ENCODE data around the gene FBXL13. TPM values are rescaled to one million over a fixed set of nuclear protein-coding genes. Genes with fewer than 3 reads are reported as not detected.

The FBXL13 gene
- total and polyA plus RNA-seq, 2 of the 8 experiments (the other 6 are each of a cell fraction or from before 2014, with no cell fraction given) = 1.2 to 2.8 TPM

DNA sequence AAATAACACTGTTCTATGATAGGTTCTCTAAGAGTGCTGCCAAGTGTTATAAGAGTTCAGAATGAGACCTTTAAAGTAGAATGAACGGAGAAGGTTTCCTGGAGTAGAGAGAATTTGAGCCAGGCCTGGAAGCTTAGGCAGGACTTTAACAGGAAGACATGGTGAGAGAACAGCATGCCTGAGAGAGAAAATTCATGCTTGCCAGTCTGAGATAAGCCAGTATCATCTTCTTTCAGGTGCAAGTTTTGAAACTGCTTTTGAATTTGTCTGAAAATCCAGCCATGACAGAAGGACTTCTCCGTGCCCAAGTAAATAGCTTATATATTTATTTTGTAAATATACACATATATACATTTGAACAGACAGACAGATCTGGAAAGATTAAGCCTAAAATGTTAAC, 22.4 kb upstream of the FBXL13 start:
- peaks cover 0 to 22% (median 4%) of the 10 kb centered on the region in 4 experiments; a peak in 5 of 8 replicates for H3K36me3 ChIP-seq (ENCODE audit: control insufficient read depth in 2 of 4, insufficient read depth in 4 of 4, low read length in 3 of 4)
- H3K27ac ChIP-seq (ENCODE audit: low read depth, low read length) = no peak overlapping the region
- H4K5ac ChIP-seq (ENCODE audit: insufficient read length, low read depth, low read length) = no peak overlapping the region
- no peak overlapping the region for H2AK5ac ChIP-seq (ENCODE audit: low read depth, low read length)
- H3K79me1 ChIP-seq (ENCODE audit: low read depth, low read length) = no peaks in the 10 kb centered on the region
- H2BK5ac ChIP-seq (ENCODE audit: low read depth, low read length) = no peak overlapping the region
- peaks cover 0 to 2% of the 10 kb centered on the region in 2 experiments for H4K20me1 ChIP-seq (replicated peaks in 1 of 2; ENCODE audit: control insufficient read depth in 1 of 2, insufficient read depth in 2 of 2, low read length in 2 of 2)
- H3K4me2 ChIP-seq (ENCODE audit: insufficient read depth in 1 of 2, low read depth in 2 of 2, low read length in 2 of 2) = no peak overlapping the region
- no peak for FAIRE-seq
- no peak overlapping the region for H2BK20ac ChIP-seq (ENCODE audit: low read length)
- H3K4ac ChIP-seq (replicated peaks; ENCODE audit: insufficient read length, low read depth, low read length) = no peak overlapping the region
- no peak for DNase-seq (ENCODE audit: low read depth in 1 of 2, low spot score in 2 of 2)
- H3K4me1 ChIP-seq (replicated peaks in 1 of 4; ENCODE audit: control insufficient read depth in 3 of 4, insufficient read depth in 4 of 4, low read length in 3 of 4) = no peaks in the 10 kb centered on the region
- ChIA-PET POLR2A (ENCODE audit: partially characterized antibody) (interaction anchor here (1.0 to 1.9 kb wide), 3 partner anchors 10 to 12 kb away, joined by 3 to 6 read pairs (median 5); no protein-coding TSS in a partner anchor), CTCF (ENCODE audit: partially characterized antibody) (no interaction called here)
- no peaks in the 10 kb centered on the region for H3K9me3 ChIP-seq (ENCODE audit: insufficient read depth in 2 of 2, low read depth in 1 of 2, low read length in 1 of 2)
- H4K8ac ChIP-seq (ENCODE audit: extremely low read depth, insufficient read depth, low read length) = no peak overlapping the region
- no peak overlapping the region for H2BK15ac ChIP-seq (ENCODE audit: low read length)
- 95% methylated on average over 2 of the region's 2 CpGs; no CpG with 5 or more reads in 1 of the 2 experiments for whole genome bisulfite sequencing, 2 experiments (ENCODE audit: extremely low coverage in 1 of 2, insufficient coverage in 1 of 2, insufficient read length in 1 of 2, insufficient replicate concordance in 2 of 2, low coverage in 1 of 2, low lambda C conversion rate in 2 of 2, missing lambda C conversion rate in 1 of 2)
- H3K56ac ChIP-seq (replicated peaks; ENCODE audit: insufficient read length, low read depth, low read length) = no peak overlapping the region
- no peak overlapping the region for H4K91ac ChIP-seq (replicated peaks; ENCODE audit: insufficient read length, low read length)
- H3K23me2 ChIP-seq (ENCODE audit: low read depth, low read length) = no peaks in the 10 kb centered on the region
- no peak overlapping the region for H3K9ac ChIP-seq (replicated peaks in 1 of 4; ENCODE audit: extremely low read depth in 1 of 4, low read depth in 3 of 4, low read length in 3 of 4)
- H2BK12ac ChIP-seq (ENCODE audit: low read depth, low read length) = no peak overlapping the region
- no peak overlapping the region for H3K23ac ChIP-seq (ENCODE audit: insufficient read length)
- H3K4me3 ChIP-seq (ENCODE audit: extremely low read depth in 1 of 4, insufficient read depth in 2 of 4, low read depth in 3 of 4, low read length in 4 of 4) = no peak overlapping the region
- H3K27me3 ChIP-seq (replicated peaks in 1 of 4; ENCODE audit: control insufficient read depth in 3 of 4, extremely low read depth in 1 of 4, insufficient read depth in 3 of 4, low read length in 3 of 4) = no peaks in the 10 kb centered on the region
- H3K79me2 ChIP-seq (ENCODE audit: control insufficient read depth in 1 of 2, insufficient read depth in 2 of 2, low read length in 2 of 2) = no peaks in the 10 kb centered on the region
- H3K14ac ChIP-seq (ENCODE audit: insufficient read length) = no peak overlapping the region
- no peak overlapping the region for H2BK120ac ChIP-seq (replicated peaks; ENCODE audit: low read depth, low read length)
- no peak overlapping the region for H2AFZ ChIP-seq (ENCODE audit: low read length)
- no peak overlapping the region for H3K18ac ChIP-seq (ENCODE audit: extremely low read depth, low read length)
- TF ChIP-seq SIRT6 (IDR thresholded peaks at IDR 0.05; ENCODE audit: low read length) (no peak), HDAC2 (IDR thresholded peaks at IDR 0.05; ENCODE audit: borderline replicate concordance in 1 of 2, low read depth in 2 of 2, low read length in 2 of 2) (no peak), RNF2 (IDR thresholded peaks at IDR 0.05; ENCODE audit: borderline replicate concordance, low read depth, low read length, missing control alignments, poor library complexity, severe bottlenecking) (no peak), SAP30 (IDR thresholded peaks at IDR 0.05; ENCODE audit: insufficient read depth, insufficient replicate concordance, low read length) (no peak), SP1 (IDR thresholded peaks at IDR 0.05; ENCODE audit: low read depth, low read length) (no peak), NRF1 (IDR thresholded peaks at IDR 0.05; ENCODE audit: low read depth, low read length) (no peak), GABPA (IDR thresholded peaks at IDR 0.05; ENCODE audit: borderline replicate concordance, insufficient read depth, low read length) (no peak), BACH1 (IDR thresholded peaks at IDR 0.05; ENCODE audit: low read length) (no peak), CTBP2 (IDR thresholded peaks at IDR 0.05; ENCODE audit: borderline replicate concordance, insufficient read depth, insufficient read length, low read length) (no peak), HDAC6 (IDR thresholded peaks at IDR 0.05; ENCODE audit: low read depth, low read length) (no peak), MAFK (IDR thresholded peaks at IDR 0.05; ENCODE audit: low read depth, low read length) (no peak), MAX (IDR thresholded peaks at IDR 0.05) (no peak)

All from H1 (cell line).